Right kidney (tissue), 1 donor: ENCODE measurements around the gene RAPSN.
A peak's percentile ranks its signal among the peaks of the same experiment; 100 is the strongest.

Experiments
- DNase-seq: peaks from one replicate; pipeline ENCODE4 v3.0.0-alpha.2; 2016

Gene RAPSN

DNA sequence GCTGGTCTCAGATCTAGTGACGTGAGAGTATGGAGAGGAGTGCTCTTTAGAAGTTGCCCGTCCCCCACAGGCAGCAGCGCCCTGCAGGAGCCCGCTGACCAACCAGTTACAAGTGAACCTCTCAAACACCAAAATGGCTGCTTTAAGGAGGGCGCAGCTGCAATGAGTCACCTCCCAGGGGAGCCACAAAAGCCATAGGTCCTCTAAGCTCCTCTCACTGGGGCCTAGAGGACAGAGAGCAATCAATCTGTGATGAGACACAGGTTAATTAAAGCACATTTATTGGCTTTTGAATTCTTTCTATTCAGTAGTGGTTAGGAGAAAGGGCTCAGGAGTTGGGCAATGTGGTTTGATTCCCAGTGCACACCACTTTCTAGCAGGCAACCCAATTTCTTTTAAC lies 15.5 kb upstream of the RAPSN start:
- DNase-seq = no peak

GRCh38 chr11:47461876-47462275 lies 12.9 kb upstream of the RAPSN start:
- no peak for DNase-seq

DNA sequence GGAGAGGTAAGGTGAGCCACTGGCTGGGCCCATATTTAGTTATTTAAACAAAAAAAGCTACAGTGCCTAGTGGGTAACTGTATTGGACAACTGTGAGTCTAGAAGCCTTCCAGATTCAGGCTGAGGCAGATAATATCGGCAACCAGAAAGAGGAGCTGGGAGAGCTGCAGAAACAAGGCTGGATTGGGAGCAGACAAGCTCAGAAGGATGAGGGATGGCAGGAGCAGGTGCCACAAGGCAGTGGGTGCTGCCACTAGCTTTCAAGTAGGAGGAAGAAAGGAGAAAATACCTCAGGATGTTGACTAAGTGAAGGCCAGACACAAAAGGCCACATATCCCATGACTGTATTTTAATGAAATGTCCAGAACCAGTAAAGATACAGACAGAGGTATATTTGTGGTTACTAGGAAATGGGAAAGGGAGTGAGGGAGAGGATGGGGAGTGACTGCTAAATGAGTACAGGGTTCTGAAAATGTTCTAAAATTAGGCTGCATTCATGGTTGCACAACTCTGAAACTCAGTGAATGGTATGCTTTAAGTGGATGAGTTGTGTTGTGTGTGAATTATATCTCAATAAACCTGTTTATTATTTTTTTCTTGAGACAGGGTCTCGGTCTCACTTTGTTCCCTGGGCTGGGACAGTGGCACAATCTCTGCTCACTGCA lies 11.8 kb upstream of the RAPSN start:
- DNase-seq = no peak

GRCh38 chr11:47454258-47454671 lies 5.3 kb upstream of the RAPSN start:
- DNase-seq = peak; percentile 32

GRCh38 chr11:47453365-47453764 lies 4.4 kb upstream of the RAPSN start:
- DNase-seq = no peak

DNA sequence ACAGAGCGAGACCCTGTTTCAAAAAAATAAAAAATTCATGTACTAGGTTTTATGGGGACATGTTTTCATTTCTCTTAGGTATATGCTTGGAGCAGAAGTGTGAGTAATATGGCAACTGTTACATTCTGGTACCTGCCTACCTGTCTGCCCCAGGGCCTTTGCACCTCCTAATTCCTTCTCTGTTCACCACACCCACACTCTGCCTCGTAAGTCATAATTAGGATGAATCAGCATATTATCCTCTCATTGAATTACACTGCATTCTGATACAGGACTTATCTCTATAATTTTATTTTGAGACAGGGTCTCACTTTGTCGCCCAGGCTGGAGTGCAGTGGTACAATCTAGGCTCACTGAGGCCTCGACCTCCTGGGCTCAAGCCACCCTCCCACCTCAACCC lies 3.1 kb upstream of the RAPSN start:
- DNase-seq = no peak

DNA sequence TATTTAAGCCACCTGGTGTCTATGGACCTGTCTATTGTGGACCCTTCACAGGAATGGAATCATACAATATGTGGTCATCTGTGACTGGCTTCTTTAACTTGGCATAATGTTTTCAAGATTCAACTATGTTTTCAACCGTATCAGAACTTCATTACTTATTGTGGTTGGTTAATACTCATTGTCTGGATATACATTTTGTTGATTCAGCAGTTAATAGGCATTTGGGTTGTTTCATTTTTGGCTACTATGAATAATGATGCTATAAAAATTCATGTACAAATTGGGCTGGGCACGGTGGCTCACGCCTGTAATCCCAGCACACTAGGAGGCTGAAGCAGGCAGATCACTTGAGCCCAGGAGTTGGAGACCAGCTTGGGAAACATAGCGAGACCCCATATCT lies 2.5 kb upstream of the RAPSN start:
- DNase-seq = no peak

DNA sequence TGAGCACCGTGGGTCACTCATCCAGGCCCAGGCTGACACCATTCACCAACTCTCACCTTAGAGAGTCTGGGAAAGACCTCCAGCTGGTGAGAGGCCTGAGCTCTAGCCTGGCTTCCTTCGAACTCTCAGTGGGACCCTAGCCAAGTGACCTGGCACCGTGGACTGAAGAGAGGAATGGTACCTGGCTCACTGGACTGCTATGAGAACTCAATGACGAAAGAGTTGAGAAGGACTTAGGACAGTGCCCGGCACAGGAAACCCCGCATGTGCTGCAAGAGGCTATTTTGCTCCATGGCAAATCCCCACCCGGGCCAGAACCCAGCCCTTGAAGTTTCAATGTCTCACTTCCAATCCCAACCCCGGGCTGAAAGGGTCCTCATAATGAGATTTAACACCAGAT lies 605 bp upstream of the RAPSN start:
- no peak for DNase-seq

GRCh38 chr11:47447906-47448305 lies 1.0 kb downstream of the RAPSN start:
- DNase-seq = no peak

- no peak for DNase-seq
Measured at GRCh38 chr11:47446833-47447232, 2.1 kb downstream of the RAPSN start.

- no peak for DNase-seq
Measured at GRCh38 chr11:47445840-47446239, 3.1 kb downstream of the RAPSN start.

DNA sequence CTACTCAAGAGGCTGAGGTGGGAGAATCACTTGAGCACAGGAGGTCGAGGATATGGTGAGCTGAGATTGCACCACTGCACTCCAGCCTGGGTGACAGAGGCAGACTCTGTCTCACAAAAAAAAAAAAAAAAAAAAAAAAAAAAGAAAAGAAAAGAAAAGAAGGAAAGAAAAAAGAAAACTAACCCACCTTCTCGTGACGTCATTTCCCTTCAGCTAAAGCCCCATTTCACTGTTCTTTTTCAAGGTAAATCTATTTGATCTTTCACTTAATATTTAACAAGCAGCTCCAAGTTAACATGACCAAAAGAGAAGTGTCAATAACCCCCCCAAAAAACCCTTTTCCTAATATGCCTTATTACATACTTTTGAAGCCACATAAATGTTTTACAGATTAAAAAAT lies 5.1 kb downstream of the RAPSN start:
- no peak for DNase-seq

DNA sequence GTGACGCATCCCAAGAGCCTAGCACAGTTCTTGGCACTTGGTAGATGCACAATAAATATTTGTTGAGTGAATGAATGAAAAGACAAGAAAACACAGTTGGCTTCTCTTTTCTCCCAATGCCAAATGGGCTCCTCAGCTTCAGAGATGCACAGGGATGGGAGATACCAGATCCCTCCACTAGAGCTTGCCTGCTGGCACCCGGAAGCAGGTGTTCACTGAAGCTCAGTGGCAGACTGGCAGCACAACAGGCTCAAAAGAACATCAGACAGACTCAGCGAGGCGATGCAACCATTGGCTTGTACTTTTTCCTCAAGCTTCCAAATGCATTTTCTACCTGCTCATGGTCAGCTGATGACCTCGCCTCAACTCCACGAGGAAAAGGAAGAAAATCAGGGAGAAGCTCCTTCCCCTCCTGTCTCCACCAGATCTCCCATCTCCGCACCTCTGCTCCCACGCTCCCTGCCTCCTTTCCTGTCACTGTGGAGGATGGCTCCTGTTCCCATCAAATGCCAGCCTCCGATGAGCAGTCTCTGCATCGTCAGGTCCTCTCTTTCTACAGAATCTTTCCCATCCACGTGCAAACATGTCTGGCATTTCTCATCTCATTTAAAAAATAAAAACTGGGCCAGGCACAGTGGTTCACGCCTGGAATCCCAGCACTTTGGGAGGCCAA lies 5.8 kb downstream of the RAPSN start:
- no peak for DNase-seq

DNA sequence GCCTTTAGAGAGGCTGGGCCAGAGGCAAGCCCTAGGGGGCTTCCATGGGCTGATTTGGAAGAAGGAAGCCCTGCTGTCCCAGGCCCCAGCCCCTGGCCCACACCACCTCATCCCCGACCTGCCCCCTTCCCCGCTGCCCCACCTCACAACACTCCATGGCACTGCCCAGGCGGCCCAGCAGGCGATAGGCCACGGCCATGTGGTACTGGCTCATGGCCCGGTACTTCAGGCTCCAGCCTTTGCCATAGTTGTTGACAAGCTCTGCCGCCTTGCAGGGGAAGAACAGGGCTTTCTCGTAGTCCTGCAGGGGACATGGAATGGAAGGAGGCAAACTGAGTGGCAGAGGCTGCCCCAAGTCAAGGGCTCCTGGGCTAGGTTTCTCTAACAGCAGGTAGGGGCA lies 6.4 kb downstream of the RAPSN start:
- DNase-seq = no peak

GRCh38 chr11:47441421-47441820 lies 7.5 kb downstream of the RAPSN start:
- no peak for DNase-seq

DNA sequence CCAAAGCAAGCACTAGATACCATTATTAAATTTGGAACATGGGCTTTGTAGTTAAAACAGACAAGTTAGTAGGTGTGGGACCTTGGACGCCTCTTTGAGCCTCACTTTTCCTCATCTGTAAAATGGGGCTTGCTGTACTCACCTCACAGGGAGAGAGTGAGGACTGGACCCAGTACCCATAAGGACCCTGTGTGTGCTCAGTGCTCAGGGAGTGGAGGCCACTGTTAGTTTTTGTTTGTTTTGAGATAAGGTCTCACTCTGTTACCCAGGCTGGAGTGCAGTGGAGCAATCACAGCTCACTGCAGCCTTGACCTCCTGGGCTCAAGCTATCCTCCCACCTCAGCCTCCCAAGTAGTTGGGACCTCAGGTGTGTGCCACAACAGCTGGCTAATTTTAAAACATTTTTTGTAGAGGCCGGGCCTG lies 8.9 kb downstream of the RAPSN start:
- no peak for DNase-seq

DNA sequence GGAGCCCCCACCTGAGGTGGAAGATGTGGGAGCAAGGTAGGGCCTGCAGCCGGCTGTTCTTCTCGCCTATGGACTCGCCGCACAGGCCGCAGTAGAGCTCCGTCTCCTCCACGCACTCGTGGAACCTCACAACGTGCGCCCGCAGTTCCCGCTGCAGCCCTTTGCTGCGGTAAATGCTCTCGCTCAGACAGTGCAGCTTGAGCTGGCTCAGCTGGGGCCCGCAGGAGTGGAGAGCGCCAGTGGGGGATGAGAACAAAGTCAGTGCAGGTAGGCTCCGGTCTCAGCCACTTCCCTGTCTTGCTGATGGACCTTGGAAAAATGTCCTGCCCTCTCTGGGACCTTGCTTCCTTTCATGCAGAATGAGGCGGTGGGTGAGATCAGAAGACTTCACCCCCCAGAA lies 10.2 kb downstream of the RAPSN start:
- no peak for DNase-seq

DNA sequence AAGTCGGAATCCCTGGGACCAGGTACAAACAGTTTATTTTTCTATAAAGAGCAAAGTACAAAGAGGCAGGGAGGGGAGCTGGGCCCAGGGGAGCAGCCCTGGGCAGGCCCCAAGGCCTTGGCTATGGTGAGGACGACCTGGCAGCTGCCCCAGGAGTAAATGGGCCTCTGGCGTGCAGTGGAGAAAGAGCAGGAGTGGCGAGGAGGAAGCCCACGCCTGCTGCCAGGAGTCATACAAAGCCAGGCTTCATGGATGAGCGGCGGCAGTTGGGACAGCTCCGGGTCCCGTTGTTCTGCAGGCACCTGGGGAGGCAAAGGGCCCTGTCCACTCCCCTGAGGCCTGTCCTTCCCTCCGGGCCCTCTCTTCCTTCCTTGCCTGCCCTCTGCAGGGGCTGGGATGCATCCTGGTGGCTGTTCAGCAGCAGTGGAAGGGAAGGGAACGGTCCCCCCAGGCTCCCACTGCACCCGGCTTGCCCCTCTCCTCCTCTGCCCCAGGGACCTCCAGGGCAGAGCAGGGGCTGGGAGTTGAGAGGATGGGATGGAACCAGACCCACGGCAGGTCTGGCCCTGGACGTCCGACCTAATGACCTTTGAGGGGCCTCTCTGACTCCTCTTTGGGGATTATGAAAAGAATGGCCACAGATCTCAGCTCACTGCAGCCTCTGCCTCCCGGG lies 11.1 kb downstream of the RAPSN start:
- DNase-seq = no peak

DNA sequence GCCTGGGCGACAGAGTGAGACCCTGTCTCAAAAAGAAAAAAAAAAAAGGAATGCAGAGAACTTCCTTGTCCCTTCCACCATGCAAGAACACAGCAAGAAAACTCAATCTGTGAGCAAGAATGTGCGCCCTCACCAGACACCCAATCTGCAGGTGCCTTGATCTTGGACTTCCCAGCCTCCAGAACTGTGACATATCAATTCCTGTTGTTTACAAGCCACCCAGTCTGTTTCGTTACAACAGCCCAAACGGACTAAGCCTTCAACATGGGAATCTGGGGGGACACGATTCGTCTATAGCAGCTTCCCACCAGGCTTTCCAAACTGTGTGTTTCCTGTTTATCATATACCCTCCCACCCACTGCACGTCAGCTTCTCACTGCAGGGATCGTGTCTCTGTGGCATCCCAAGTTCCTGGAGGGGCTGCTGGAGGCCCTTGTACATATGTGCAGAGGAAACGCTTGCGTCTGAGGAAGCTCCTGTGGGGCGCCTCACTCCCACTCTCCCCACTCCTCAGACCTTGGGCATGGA lies 11.7 kb downstream of the RAPSN start:
- no peak for DNase-seq

DNA sequence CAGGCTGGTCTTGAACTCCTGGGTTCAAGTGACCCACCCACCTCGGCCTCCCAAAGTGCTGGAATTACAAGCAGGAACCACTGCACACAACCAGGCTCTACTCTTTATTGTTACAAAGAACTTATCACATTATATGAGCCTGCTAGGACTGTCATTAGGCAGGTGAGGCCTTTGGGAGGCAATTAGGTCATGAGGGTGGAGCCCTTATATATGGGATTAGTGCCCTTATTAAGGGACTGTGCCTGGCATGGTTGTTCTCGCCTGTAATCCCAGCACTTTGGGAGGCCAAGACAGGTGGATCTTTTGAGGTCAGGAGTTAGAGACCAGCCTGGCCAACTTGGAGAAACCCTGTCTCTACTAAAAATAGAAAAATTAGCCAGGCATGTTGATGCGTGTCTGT lies 12.2 kb downstream of the RAPSN start:
- no peak for DNase-seq

- no peak for DNase-seq
Measured at GRCh38 chr11:47435687-47436086, 13.2 kb downstream of the RAPSN start.

DNA sequence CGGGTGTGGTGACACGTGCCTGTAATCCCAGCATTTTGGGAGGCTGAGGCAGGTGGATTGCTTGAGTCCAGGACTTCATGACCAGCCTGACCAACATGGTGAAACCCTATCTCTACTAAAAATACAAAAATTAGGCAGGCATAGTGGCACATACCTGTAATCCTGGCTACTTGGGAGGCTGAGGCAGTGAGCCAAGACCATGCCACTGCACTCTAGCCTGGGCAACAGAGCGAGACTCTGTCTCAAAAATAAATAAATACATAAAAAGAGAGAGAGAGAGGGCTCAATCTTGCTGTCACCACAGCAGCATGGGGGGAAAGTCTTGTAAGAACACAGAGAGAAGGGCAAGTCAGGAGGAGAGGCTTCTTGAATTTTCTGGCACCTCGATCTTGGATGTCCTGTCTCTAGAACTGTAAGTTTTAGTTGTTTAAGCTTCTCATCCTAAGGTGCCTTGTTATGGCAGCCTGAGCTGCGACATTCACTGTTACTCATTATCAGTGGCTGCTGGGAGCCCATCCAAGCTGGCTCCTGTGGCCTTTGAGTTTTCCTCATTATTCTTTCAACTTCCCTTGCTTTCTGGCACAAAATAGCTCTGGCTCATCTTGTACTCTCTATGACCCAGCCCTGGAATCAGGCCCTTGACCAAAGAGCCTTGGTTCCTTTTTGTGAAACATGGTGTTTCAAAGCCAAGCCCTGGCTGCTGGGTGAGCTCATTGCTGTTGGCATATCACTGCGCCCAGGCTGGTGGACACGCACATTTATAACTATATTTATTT lies 14.7 kb downstream of the RAPSN start:
- no peak for DNase-seq

GRCh38 chr11:47433157-47433556 lies 15.8 kb downstream of the RAPSN start:
- DNase-seq = no peak
